ENCODE measurements around the gene ELAVL4. TPM values are rescaled to one million over a fixed set of nuclear protein-coding genes. Genes with fewer than 3 reads are reported as not detected.

ELAVL4 gene
- total RNA-seq, 6 donors from 2014 or later: 0.10 to 0.20 TPM; not detected in 4

DNA sequence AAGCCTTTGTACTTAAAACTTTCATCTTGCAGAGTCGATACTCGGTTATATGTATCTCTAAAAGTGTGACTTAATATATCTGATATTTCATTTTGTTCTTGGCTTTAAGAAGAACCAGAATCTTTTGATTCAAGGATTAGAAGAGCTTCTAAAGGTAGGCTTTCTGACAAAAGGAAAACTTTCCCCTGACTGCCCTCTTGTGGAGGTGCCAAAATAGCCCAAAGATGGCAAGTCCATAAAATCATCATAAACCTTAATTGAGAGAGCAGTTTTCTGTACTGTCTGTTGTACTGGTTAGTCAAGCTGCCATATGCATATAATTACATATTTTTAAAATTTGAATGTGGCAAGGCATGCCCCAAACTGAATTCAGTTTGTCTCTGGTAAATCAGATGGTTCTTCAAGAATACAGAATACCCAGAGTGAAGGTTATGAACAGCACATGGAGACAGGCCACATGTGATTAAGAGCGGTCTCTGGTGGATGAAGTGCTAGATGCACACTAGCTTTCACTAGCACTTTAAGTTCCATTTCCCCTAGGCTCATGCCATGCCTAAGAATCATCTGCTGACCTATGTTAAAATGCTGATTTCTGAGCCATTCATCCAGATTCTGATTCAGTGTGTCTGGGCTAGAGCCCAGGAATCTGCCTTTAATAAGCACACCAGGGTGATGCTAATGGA is 27.7 kb upstream of the ELAVL4 start:
- Histone ChIP-seq H3K9me3 (no peaks in the 10 kb centered on the region), H3K4me3 (no peak overlapping the region), H3K27ac (no peak overlapping the region), H3K27me3 (no peaks in the 10 kb centered on the region), H3K36me3 (no peaks in the 10 kb centered on the region), H3K4me1 (no peaks in the 10 kb centered on the region)
- no peak for TF ChIP-seq POLR2AphosphoS5 (IDR thresholded peaks at IDR 0.05)
- no peak for TF ChIP-seq POLR2A (IDR thresholded peaks at IDR 0.05)
- TF ChIP-seq, protein P1, sequence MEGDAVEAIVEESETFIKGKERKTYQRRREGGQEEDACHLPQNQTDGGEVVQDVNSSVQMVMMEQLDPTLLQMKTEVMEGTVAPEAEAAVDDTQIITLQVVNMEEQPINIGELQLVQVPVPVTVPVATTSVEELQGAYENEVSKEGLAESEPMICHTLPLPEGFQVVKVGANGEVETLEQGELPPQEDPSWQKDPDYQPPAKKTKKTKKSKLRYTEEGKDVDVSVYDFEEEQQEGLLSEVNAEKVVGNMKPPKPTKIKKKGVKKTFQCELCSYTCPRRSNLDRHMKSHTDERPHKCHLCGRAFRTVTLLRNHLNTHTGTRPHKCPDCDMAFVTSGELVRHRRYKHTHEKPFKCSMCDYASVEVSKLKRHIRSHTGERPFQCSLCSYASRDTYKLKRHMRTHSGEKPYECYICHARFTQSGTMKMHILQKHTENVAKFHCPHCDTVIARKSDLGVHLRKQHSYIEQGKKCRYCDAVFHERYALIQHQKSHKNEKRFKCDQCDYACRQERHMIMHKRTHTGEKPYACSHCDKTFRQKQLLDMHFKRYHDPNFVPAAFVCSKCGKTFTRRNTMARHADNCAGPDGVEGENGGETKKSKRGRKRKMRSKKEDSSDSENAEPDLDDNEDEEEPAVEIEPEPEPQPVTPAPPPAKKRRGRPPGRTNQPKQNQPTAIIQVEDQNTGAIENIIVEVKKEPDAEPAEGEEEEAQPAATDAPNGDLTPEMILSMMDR (IDR thresholded peaks at IDR 0.05): no peak
- TF ChIP-seq EP300 (IDR thresholded peaks at IDR 0.05): no peak
- DNase-seq (no peak), ATAC-seq (ENCODE audit: low FRiP score in 2 of 2) (no peak)
- WGBS, 2 donors: 64 to 69% methylated on average over 3 of the region's 3 CpGs

DNA sequence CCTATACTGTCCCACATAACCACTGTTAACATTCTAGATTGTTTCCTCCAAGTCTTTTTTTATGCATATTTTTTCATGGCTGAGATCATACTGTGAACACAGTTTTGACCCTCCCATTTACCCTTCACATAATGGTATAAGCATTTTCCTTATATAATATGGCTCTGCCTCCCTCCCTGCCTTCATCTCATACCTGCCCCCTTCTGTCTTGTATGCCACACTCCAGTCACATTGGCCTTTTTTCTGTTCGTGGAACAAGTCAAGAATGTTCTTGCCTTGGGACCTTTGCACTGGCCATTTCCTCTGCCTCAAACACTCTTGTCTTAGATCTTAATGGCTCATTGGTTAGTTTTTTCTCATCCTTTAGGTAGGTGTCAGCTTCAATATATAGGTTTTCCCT is 24.3 kb upstream of the ELAVL4 start:
- TF ChIP-seq EP300 (IDR thresholded peaks at IDR 0.05) (no peak), POLR2AphosphoS5 (IDR thresholded peaks at IDR 0.05) (no peak), POLR2A (IDR thresholded peaks at IDR 0.05) (no peak)
- TF ChIP-seq, protein P1 (IDR thresholded peaks at IDR 0.05): no peak
- no peak for ATAC-seq (ENCODE audit: low FRiP score in 2 of 2)
- H3K27me3 ChIP-seq: no peaks in the 10 kb centered on the region
- H3K9me3 ChIP-seq: no peaks in the 10 kb centered on the region
- H3K4me3 ChIP-seq: no peak overlapping the region
- no peak overlapping the region for H3K27ac ChIP-seq
- DNase-seq: no peak
- H3K4me1 ChIP-seq: no peaks in the 10 kb centered on the region
- no peaks in the 10 kb centered on the region for H3K36me3 ChIP-seq
- 64 to 65% methylated on average over 1 of the region's 1 CpG for WGBS, 2 donors

DNA sequence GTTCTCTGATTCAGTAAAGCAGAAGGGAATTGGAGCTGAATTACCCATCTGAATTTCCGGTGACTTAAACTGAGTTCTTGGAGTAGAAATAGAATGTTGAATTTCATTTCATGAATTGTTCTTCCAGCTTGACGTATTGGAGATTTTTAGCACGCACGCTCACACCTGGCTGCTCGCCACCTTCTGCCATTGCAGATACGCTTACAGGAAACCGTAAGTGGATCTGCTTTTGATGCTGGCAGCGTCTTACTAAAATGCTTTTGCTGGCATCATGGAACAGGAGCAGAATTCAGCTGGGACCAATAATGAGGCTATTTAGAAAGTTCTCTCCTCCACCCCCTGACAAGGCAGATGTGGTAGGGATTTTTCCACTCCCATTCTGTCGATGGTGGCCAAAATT is 17.7 kb upstream of the ELAVL4 start:
- no peaks in the 10 kb centered on the region for H3K27me3 ChIP-seq
- no peaks in the 10 kb centered on the region for H3K4me1 ChIP-seq
- H3K4me3 ChIP-seq: no peak overlapping the region
- DNase-seq: no peak
- H3K9me3 ChIP-seq: no peaks in the 10 kb centered on the region
- no peak for ATAC-seq (ENCODE audit: low FRiP score in 2 of 2)
- 87 to 94% methylated on average over 9 of the region's 9 CpGs for WGBS, 2 donors
- TF ChIP-seq, protein P1 (IDR thresholded peaks at IDR 0.05): no peak
- TF ChIP-seq EP300 (IDR thresholded peaks at IDR 0.05) (no peak), POLR2A (IDR thresholded peaks at IDR 0.05) (no peak), POLR2AphosphoS5 (IDR thresholded peaks at IDR 0.05) (no peak)
- no peak overlapping the region for H3K27ac ChIP-seq
- H3K36me3 ChIP-seq: no peaks in the 10 kb centered on the region

DNA sequence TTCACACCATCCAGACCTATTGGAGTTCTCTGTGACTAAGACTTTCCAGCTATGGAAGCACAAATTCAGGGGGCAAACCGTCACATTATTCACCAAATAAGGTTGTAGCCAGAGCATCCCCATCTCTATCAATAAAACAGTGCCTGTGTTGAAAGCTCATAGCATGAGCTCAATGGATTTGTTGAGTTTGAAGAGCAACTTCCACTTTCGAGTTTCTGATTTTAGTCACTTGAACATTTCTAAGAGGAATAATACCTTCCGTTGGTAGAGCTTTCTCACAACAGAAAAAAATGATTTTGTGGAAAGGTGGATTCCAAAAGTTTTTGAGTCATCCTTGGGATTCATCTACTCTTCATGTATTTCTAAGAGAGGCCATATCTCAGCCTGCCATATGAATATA is 13.0 kb upstream of the ELAVL4 start:
- WGBS, 2 donors: 86 to 89% methylated on average over 3 of the region's 3 CpGs
- H3K4me1 ChIP-seq: no peaks in the 10 kb centered on the region
- H3K9me3 ChIP-seq: no peaks in the 10 kb centered on the region
- H3K36me3 ChIP-seq: no peaks in the 10 kb centered on the region
- no peak for TF ChIP-seq POLR2AphosphoS5 (IDR thresholded peaks at IDR 0.05)
- no peak for TF ChIP-seq EP300 (IDR thresholded peaks at IDR 0.05)
- TF ChIP-seq, protein P1 (IDR thresholded peaks at IDR 0.05): no peak
- no peak for TF ChIP-seq POLR2A (IDR thresholded peaks at IDR 0.05)
- ATAC-seq (ENCODE audit: low FRiP score in 2 of 2) (no peak), DNase-seq (no peak)
- no peaks in the 10 kb centered on the region for H3K27me3 ChIP-seq
- no peak overlapping the region for H3K27ac ChIP-seq
- no peak overlapping the region for H3K4me3 ChIP-seq

Measured in upper lobe of left lung (tissue), 6 donors.